Stimulated activated CD4-positive, alpha-beta T cell treated with anti-CD3 and anti-CD28 coated beads, TNF-alpha, amount 100 ng/mL, for 24 hours (primary cell): ENCODE data around the gene IL1RAPL1.
"Not testable (repeated sequence)": the region's sequence is repeated elsewhere in the genome, so short reads cannot be mapped to it uniquely, and the experiment has no call there.

Experiments used
- DNase-seq, 3 experiments: peaks; one replicate each; pipeline ENCODE4 v3.0.0-alpha.2; 2020; ENCODE audit warnings: low read depth in 3 of 3

Gene IL1RAPL1

GRCh38 chrX:28628120-28628519 lies 40.9 kb downstream of the IL1RAPL1 start:
- DNase-seq: no peak

- no peak for DNase-seq
Measured at GRCh38 chrX:28638775-28639174, 51.5 kb downstream of the IL1RAPL1 start.

- no peak for DNase-seq
Measured at GRCh38 chrX:28639451-28639850, 52.2 kb downstream of the IL1RAPL1 start.

- DNase-seq: no peak
Measured at GRCh38 chrX:28649541-28649940, 62.3 kb downstream of the IL1RAPL1 start.

- no peak for DNase-seq
Measured at GRCh38 chrX:28651186-28651585, 63.9 kb downstream of the IL1RAPL1 start.

GRCh38 chrX:28659269-28659668 lies 72.0 kb downstream of the IL1RAPL1 start:
- DNase-seq: no peak

GRCh38 chrX:28665778-28666177 lies 78.5 kb downstream of the IL1RAPL1 start:
- no peak for DNase-seq

- DNase-seq: no peak
Measured at GRCh38 chrX:28668303-28668702, 81.1 kb downstream of the IL1RAPL1 start.

GRCh38 chrX:28668957-28669356 lies 81.7 kb downstream of the IL1RAPL1 start:
- DNase-seq: no peak

- DNase-seq: no peak
Measured at GRCh38 chrX:28670074-28670473, 82.8 kb downstream of the IL1RAPL1 start.

GRCh38 chrX:28675173-28675572 lies 87.9 kb downstream of the IL1RAPL1 start:
- no peak for DNase-seq

GRCh38 chrX:28693101-28693500 lies 105.9 kb downstream of the IL1RAPL1 start:
- no peak for DNase-seq

GRCh38 chrX:28697732-28698131 lies 110.5 kb downstream of the IL1RAPL1 start:
- DNase-seq: no peak

- no peak for DNase-seq
Measured at GRCh38 chrX:28701222-28701621, 114.0 kb downstream of the IL1RAPL1 start.

GRCh38 chrX:28706964-28707363 lies 119.7 kb downstream of the IL1RAPL1 start:
- no peak for DNase-seq

GRCh38 chrX:28709421-28709820 lies 122.2 kb downstream of the IL1RAPL1 start:
- no peak for DNase-seq

- DNase-seq: no peak
Measured at GRCh38 chrX:28717864-28718263, 130.6 kb downstream of the IL1RAPL1 start.

GRCh38 chrX:28718450-28718849 lies 131.2 kb downstream of the IL1RAPL1 start:
- no peak for DNase-seq

GRCh38 chrX:28719620-28720019 lies 132.4 kb downstream of the IL1RAPL1 start:
- DNase-seq: no peak

GRCh38 chrX:28752330-28752729 lies 165.1 kb downstream of the IL1RAPL1 start:
- no peak for DNase-seq

GRCh38 chrX:28756175-28756574 lies 168.9 kb downstream of the IL1RAPL1 start:
- DNase-seq: no peak

GRCh38 chrX:28756647-28757046 lies 169.4 kb downstream of the IL1RAPL1 start:
- DNase-seq: no peak

- no peak for DNase-seq
Measured at GRCh38 chrX:28757290-28757689, 170.0 kb downstream of the IL1RAPL1 start.

- not testable (repeated sequence) for DNase-seq
Measured at GRCh38 chrX:28766561-28766960, 179.3 kb downstream of the IL1RAPL1 start.

GRCh38 chrX:28773807-28774206 lies 186.6 kb downstream of the IL1RAPL1 start:
- no peak for DNase-seq
